A673 (cell line): Measurements from ENCODE around the gene EIF2S1. TPM values are rescaled to one million over a fixed set of nuclear protein-coding genes. Genes with fewer than 3 reads are reported as not detected.
"Not testable (repeated sequence)": the region's sequence is repeated elsewhere in the genome, so short reads cannot be mapped to it uniquely, and the experiment has no call there.

ENCODE experiments used
- BruUV-seq: library from RNA; stranded (reverse); fragments of 400-500 nt; replicated peaks from 2 replicates; lab custom pipeline; 2021; lab: Mats Ljungman, UMichigan
- CTCF ChIA-PET: fragments of 300-600 bp; sonication (Branson Sonifier 250); formaldehyde crosslinking; loops from one replicate; lab custom pipeline; 2022; ENCODE audit warnings: antibody characterized with exemption; lab: Charles Lee
- POLR2A ChIA-PET: fragments of 300-600 bp; sonication (Branson Sonifier 250); formaldehyde crosslinking; loops from one replicate; lab custom pipeline; 2022; ENCODE audit warnings: antibody characterized with exemption; ENCODE audit not compliant: low non-redundant PET; lab: Charles Lee
- DNase-seq: peaks from one replicate; pipeline ENCODE4 v3.0.0-alpha.2; 2015; ENCODE audit warnings: low spot score
- H3K27ac ChIP-seq: fragments of 200-600 bp; sonication (generic); 2 replicates; pipeline ENCODE4 v1.5.1; 2016; ENCODE audit warnings: mixed run types, low read depth, mild to moderate bottlenecking, mixed read lengths, antibody characterized with exemption, low read length; ENCODE audit not compliant: poor library complexity, severe bottlenecking
- H3K27me3 ChIP-seq: fragments of 200-600 bp; sonication (generic); replicated peaks from 2 replicates; pipeline ENCODE4 v1.6.1; 2017; ENCODE audit warnings: mixed run types, low read depth, mild to moderate bottlenecking, mixed read lengths, antibody characterized with exemption, low read length; ENCODE audit not compliant: insufficient read depth, poor library complexity
- H3K36me3 ChIP-seq: fragments of 200-600 bp; sonication (generic); 2 replicates; pipeline ENCODE4 v1.6.1; 2016; ENCODE audit warnings: mixed run types, mild to moderate bottlenecking, mixed read lengths, antibody characterized with exemption, low read length; ENCODE audit not compliant: insufficient read depth, poor library complexity, severe bottlenecking
- H3K4me1 ChIP-seq: fragments of 200-600 bp; sonication (generic); 2 replicates; pipeline ENCODE4 v1.6.1; 2017; ENCODE audit warnings: mixed run types, mild to moderate bottlenecking, mixed read lengths, antibody characterized with exemption, low read length; ENCODE audit not compliant: insufficient read depth, poor library complexity, severe bottlenecking
- H3K4me3 ChIP-seq: fragments of 200-600 bp; sonication (generic); 2 replicates; pipeline ENCODE4 v1.5.1; 2016; ENCODE audit warnings: low read depth, mixed run types, mild to moderate bottlenecking, mixed read lengths, low read length; ENCODE audit not compliant: poor library complexity, severe bottlenecking
- H3K9me3 ChIP-seq: fragments of 200-600 bp; sonication (generic); 2 replicates; pipeline ENCODE4 v1.6.1; 2016; ENCODE audit warnings: mixed run types, low read depth, mild to moderate bottlenecking, mixed read lengths, antibody characterized with exemption, low read length; ENCODE audit not compliant: poor library complexity, severe bottlenecking
- EZH2 ChIP-seq: fragments of 200-600 bp; sonication (generic); IDR thresholded peaks from 2 replicates; pipeline ENCODE4 v1.6.1; 2017; ENCODE audit warnings: borderline replicate concordance, low read depth, mild to moderate bottlenecking, mixed read lengths, antibody characterized with exemption, low read length; ENCODE audit not compliant: poor library complexity, severe bottlenecking
- intact Hi-C: fragments of 100-400 bp; cut with micrococcal nuclease; formaldehyde crosslinking; loops from one replicate; pipeline ENCODE4 v1.10.0; 2022; ENCODE audit not compliant: unreplicated experiment
- total RNA-seq: library from RNA; stranded (reverse); gene quantifications from 2 replicates; pipeline ENCODE4 v1.2.3, GENCODE V29; 2021
- TF ChIP-seq, protein P1 (sequence below): fragments of 300-800, 200-600 bp; sonication (generic); conservative IDR thresholded peaks from 2 replicates; pipeline ENCODE4 v1.5.1; 2017; ENCODE audit warnings: low read depth, mild to moderate bottlenecking, antibody characterized with exemption, low read length, moderate library complexity, mixed read lengths

Gene EIF2S1
- total RNA-seq, 1 experiment from 2014 or later = 302 TPM

DNA sequence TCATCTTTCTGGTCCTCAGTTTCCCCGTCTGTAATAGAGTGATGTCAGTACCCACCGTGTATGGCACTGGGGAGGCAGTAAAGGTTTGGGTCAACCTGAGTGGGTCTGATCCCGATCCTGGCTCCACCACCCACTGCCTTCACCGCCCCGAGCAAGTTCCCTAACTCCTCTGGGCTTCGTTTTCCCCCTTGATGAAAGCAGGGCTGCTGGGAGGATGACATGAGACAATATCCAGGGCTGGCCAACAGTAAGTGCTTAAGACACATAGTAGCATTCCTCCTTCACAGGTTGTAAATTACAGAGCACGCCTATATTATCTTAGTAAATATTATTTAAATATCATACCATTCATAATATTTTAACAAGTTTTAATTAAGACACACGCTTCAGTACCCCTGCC is 51.2 kb downstream of the EIF2S1 start:
- ChIA-PET CTCF (no interaction called here), POLR2A (no interaction called here)
- Histone ChIP-seq H3K9me3 (no peaks in the 10 kb centered on the region), H3K4me3 (peak overlapping the region; percentile 40), H3K36me3 (no peaks in the 10 kb centered on the region), H3K27ac (no peak overlapping the region), H3K27me3 (no peaks in the 10 kb centered on the region), H3K4me1 (no peaks in the 10 kb centered on the region)
- TSS peak; percentile 37 for BruUV-seq
- DNase-seq = no peak
- TF ChIP-seq, protein P1, sequence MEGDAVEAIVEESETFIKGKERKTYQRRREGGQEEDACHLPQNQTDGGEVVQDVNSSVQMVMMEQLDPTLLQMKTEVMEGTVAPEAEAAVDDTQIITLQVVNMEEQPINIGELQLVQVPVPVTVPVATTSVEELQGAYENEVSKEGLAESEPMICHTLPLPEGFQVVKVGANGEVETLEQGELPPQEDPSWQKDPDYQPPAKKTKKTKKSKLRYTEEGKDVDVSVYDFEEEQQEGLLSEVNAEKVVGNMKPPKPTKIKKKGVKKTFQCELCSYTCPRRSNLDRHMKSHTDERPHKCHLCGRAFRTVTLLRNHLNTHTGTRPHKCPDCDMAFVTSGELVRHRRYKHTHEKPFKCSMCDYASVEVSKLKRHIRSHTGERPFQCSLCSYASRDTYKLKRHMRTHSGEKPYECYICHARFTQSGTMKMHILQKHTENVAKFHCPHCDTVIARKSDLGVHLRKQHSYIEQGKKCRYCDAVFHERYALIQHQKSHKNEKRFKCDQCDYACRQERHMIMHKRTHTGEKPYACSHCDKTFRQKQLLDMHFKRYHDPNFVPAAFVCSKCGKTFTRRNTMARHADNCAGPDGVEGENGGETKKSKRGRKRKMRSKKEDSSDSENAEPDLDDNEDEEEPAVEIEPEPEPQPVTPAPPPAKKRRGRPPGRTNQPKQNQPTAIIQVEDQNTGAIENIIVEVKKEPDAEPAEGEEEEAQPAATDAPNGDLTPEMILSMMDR = no peak
- TF ChIP-seq EZH2 = no peak
- intact Hi-C loops = no loop called here

DNA sequence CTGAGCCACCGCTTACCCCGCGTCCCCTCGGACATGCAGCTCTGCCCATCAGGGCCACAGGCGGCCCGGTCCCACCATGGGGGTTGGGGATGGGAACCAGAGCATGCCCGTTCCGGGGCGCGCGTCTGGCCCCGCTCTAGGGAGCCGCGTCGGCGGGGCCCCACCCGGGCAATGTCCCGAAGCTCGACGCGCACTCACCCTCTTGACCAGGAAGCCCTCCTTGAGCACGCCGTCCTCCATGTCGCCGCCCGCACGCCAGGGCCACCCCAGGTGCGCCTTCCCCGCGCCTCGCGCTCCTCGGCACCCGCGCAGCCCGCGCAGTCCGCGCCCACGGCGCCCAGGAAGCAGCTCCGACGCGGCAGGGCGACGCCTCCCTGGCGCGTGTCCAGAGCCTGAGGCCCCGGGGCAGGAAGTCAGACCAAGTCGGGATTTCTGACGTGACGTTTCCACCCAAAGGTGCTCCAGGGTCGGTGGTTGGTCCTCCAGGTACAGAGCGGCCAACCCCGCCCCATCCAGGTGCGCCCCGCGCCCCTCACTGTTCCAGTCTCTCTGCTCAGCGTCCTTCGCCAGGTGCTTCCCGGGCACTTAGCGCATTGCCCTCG is 51.8 kb downstream of the EIF2S1 start, which contains the start of gene PLEK2:
Gene PLEK2, minus strand, starts transcription at position 346 of the 602 bp plus-strand sequence. Its CDS starts 106 bp downstream, at position 240.
- Histone ChIP-seq H3K27ac (no peak within 1 kb of the TSS), H3K9me3 (no peaks in the 10 kb centered on the region), H3K4me3 (peak within 1 kb of the TSS; percentile 40), H3K27me3 (no peaks in the 10 kb centered on the region), H3K36me3 (no peaks in the 10 kb centered on the region), H3K4me1 (no peaks in the 10 kb centered on the region)
- TF ChIP-seq, protein P1 = no peak
- no peak for TF ChIP-seq EZH2
- no TSS peak for BruUV-seq
- intact Hi-C loops = no loop called here
- peak; percentile 44 for DNase-seq
- POLR2A ChIA-PET = no interaction called here
- CTCF ChIA-PET = no interaction called here

DNA sequence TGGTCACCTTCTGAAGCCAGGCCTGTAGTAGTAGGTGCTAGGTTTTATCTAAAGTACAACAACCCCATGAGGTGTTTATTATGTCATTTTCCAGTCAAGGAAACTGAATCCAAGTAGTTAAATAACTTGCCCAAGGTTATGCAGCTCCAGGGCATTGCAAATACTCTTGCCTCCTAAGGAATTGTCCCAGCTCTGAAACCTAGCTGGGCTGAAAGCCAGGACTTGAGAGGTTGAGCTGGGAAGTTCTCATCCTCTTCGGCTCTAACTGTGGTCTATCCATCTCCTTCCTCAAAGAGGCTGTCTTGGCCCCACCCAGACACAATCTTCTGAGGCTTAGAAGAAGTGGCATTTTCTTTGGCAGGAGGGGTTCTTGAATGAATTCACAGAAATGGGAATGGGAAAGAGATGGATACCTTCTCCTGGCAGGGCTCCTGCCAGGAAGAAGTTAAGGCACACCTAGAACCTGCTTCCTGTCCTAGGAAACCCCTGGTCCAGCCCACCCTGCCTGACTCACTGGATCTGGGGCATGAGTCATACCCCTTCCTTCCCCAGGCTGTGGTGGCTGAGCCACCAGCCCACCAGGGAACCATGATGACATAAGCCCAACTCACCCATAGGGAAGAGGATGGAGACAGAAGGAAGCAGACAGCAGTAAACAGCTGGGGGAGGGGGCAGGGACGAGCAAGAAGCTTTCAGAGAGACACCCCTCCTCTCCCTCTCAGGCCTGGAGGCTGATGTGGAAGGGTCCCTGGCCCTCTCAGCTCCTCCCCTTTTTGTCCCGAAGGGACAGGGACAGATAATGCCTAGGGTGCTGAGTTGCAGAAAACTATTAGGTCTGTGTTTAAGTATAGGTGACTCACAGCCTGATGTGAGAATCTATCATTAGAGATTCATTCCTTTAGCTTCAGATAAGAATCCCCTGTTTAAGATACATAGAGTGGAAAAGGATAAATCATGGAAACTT is 54.0 kb downstream of the EIF2S1 start:
- H3K27ac ChIP-seq = no peak overlapping the region
- H3K9me3 ChIP-seq = no peaks in the 10 kb centered on the region
- peak; percentile 88 for DNase-seq
- ChIA-PET POLR2A (no interaction called here), CTCF (no interaction called here)
- no peak for TF ChIP-seq EZH2
- TF ChIP-seq, protein P1 = no peak
- H3K4me1 ChIP-seq = no peaks in the 10 kb centered on the region
- H3K36me3 ChIP-seq = no peaks in the 10 kb centered on the region
- no TSS peak for BruUV-seq
- intact Hi-C loops = no loop called here
- H3K27me3 ChIP-seq = no peaks in the 10 kb centered on the region
- no peak overlapping the region for H3K4me3 ChIP-seq

DNA sequence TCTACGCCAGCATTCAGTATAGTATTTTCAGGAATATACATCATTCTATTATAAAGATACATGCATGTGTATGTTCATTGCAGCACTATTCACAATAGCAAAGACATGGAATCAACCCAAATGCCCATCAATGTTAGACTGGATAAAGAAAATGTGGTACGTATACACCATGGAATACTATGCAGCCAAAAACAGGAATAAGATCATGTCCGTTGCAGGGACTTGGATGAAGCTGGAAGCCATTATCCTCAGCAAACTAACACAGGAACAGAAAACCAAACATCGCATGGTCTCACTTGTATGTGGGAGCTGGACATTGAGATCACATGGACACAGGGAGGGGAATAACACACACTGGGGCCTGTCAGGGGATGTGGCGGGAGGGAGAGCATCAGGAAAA is 55.5 kb downstream of the EIF2S1 start:
- H3K4me1 ChIP-seq, BruUV-seq, H3K27ac ChIP-seq, H3K36me3 ChIP-seq, DNase-seq, H3K9me3 ChIP-seq, POLR2A ChIA-PET, intact Hi-C loops, H3K27me3 ChIP-seq, CTCF ChIA-PET, H3K4me3 ChIP-seq: not testable (repeated sequence)
